ENCODE results near the gene PTPRE. TPM values are rescaled to one million over a fixed set of nuclear protein-coding genes. Genes with fewer than 3 reads are reported as not detected.

PTPRE gene
- total and polyA plus RNA-seq, 2 experiments from 2014 or later = 4.2 to 8.8 TPM

DNA sequence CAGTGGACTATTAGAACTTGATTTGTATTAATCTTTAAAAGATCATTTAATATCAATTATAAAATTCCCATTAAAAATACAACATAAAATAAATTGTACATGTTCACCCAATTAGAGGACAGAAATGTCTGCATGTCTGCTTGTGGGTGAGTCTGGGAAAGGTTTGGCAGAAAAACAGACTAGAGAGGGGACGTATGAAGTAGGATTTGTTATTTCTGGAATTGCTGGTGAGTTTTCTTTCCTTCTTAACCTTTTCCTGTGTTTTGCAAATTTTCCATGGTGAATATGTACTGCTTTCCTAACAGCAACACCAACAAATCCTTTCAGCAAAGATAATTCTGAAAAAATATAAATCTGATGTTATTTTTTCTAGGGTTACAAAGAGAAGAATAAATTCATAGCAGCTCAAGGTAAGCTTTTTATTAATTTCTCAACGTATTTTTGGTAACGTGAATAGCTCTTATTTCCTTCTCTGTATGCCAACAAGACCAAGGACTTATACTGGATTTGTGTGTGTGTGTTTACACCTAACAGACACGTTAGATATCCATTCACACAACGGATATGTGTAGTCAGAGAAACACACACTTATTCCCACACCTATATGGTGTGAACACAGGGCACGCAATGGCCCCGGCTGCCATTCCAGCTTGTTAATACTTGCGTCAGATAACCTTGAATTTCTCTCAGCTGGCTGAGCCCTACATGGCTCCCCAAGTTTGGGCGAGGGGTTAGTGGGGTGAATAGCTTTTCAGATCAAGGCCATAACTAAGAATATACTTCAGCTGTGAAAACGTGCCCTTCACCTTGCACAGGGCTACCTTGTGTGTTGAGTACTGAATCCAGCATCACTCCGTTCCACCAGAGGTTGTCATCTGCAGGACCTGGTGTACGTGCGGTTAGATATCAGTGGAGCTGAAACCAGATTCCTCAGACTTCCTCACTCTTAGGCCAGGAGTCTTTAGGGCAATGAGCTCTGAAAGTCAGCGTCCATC, 154.7 kb downstream of the PTPRE start:
- Histone ChIP-seq H3K27ac (peak overlapping the region; percentile 83), H3K4me3 (no peak overlapping the region), H3K9me3 (ENCODE audit: low read depth) (no peaks in the 10 kb centered on the region), H3K27me3 (no peaks in the 10 kb centered on the region), H3K36me3 (no peaks in the 10 kb centered on the region), H3K4me1 (ENCODE audit: low read depth) (peaks cover 41% of the 10 kb centered on the region)
- TF ChIP-seq, protein P1, sequence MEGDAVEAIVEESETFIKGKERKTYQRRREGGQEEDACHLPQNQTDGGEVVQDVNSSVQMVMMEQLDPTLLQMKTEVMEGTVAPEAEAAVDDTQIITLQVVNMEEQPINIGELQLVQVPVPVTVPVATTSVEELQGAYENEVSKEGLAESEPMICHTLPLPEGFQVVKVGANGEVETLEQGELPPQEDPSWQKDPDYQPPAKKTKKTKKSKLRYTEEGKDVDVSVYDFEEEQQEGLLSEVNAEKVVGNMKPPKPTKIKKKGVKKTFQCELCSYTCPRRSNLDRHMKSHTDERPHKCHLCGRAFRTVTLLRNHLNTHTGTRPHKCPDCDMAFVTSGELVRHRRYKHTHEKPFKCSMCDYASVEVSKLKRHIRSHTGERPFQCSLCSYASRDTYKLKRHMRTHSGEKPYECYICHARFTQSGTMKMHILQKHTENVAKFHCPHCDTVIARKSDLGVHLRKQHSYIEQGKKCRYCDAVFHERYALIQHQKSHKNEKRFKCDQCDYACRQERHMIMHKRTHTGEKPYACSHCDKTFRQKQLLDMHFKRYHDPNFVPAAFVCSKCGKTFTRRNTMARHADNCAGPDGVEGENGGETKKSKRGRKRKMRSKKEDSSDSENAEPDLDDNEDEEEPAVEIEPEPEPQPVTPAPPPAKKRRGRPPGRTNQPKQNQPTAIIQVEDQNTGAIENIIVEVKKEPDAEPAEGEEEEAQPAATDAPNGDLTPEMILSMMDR (IDR thresholded peaks at IDR 0.05; ENCODE audit: low read depth, low read length) = no peak
- DNase-seq (ENCODE audit: low read depth in 1 of 2, low spot score in 1 of 2) = no peak

DNA sequence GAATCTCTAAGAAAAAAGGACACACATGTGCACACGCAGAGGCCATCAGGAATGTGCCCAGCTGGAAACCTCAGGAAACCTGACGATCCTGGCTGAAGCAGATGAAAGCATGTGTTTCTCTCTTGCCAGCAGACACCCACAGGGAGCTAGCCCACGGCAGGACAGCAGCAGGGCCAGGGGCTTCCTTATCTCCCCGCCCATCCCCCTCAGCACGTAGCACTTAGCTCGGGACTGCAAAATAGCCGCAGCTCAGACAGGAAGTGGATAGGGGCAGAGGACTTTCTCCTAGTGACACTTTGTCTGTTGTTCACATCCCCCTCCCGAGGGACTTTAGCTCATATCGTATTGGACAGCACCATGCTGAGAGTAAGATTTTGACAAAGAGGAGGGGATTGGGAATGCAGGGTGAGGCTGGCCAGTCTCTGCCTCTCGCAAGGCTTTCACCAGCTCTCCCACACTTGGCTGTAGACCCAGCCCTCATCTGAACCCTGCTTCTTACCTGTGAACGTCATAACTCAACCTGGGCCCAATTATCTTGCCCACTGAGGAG, 155.5 kb downstream of the PTPRE start:
- peaks cover 41% of the 10 kb centered on the region for H3K4me1 ChIP-seq (ENCODE audit: low read depth)
- no peaks in the 10 kb centered on the region for H3K9me3 ChIP-seq (ENCODE audit: low read depth)
- DNase-seq (ENCODE audit: low read depth in 1 of 2, low spot score in 1 of 2) = peak in 1 of 2 donors; percentile 84
- peak overlapping the region; percentile 83 for H3K27ac ChIP-seq
- no peak overlapping the region for H3K4me3 ChIP-seq
- TF ChIP-seq, protein P1 (IDR thresholded peaks at IDR 0.05; ENCODE audit: low read depth, low read length) = no peak
- no peaks in the 10 kb centered on the region for H3K27me3 ChIP-seq
- H3K36me3 ChIP-seq = no peaks in the 10 kb centered on the region

- Histone ChIP-seq H3K36me3 (no peaks in the 10 kb centered on the region), H3K4me1 (ENCODE audit: low read depth) (peaks cover 41% of the 10 kb centered on the region), H3K9me3 (ENCODE audit: low read depth) (no peaks in the 10 kb centered on the region), H3K4me3 (no peak overlapping the region), H3K27ac (peak overlapping the region; percentile 83), H3K27me3 (no peaks in the 10 kb centered on the region)
- TF ChIP-seq, protein P1 (IDR thresholded peaks at IDR 0.05; ENCODE audit: low read depth, low read length) = no peak
- peak in 1 of 2 donors; percentile 31 for DNase-seq (ENCODE audit: low read depth in 1 of 2, low spot score in 1 of 2)
Observed at GRCh38 chr10:128062881-128063563, 156.1 kb downstream of the PTPRE start.

DNA sequence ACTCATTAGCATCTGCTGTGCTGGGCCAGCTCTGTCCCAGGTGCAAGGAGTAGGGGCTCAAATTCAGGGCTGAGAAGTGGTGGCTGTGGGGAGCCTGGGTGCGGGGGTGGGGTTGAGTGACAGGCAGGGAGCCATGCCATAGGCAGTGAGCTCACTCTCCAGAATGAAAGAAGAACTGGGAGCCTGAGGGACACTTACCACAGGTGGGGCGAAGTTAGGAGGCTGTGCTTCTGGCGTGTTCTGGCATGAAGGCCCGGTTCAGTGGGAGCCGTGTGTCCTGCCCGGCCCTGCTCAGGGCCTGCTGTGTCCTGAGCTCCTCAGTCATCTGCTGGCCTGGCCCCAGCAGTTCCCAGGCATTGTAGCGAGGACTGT, 156.8 kb downstream of the PTPRE start:
- Histone ChIP-seq H3K27me3 (no peaks in the 10 kb centered on the region), H3K4me3 (no peak overlapping the region), H3K27ac (peak overlapping the region; percentile 5), H3K9me3 (ENCODE audit: low read depth) (no peaks in the 10 kb centered on the region), H3K36me3 (no peaks in the 10 kb centered on the region), H3K4me1 (ENCODE audit: low read depth) (peaks cover 39% of the 10 kb centered on the region)
- TF ChIP-seq, protein P1 (IDR thresholded peaks at IDR 0.05; ENCODE audit: low read depth, low read length) = no peak
- DNase-seq (ENCODE audit: low read depth in 1 of 2, low spot score in 1 of 2) = no peak

GRCh38 chr10:128064108-128064969, 157.4 kb downstream of the PTPRE start:
- H3K27ac ChIP-seq = peak overlapping the region; percentile 5
- TF ChIP-seq, protein P1 (IDR thresholded peaks at IDR 0.05; ENCODE audit: low read depth, low read length) = no peak
- H3K27me3 ChIP-seq = no peaks in the 10 kb centered on the region

More at GRCh38 chr10:128064108-128064969, 157.4 kb downstream of the PTPRE start:
- H3K4me3 ChIP-seq = no peak overlapping the region
- DNase-seq (ENCODE audit: low read depth in 1 of 2, low spot score in 1 of 2) = peak in 1 of 2 donors; percentile 91
- H3K36me3 ChIP-seq = no peaks in the 10 kb centered on the region
- H3K4me1 ChIP-seq (ENCODE audit: low read depth) = peaks cover 33% of the 10 kb centered on the region
- H3K9me3 ChIP-seq (ENCODE audit: low read depth) = no peaks in the 10 kb centered on the region

All from cardiac muscle cell (in vitro differentiated cells and primary cell).